ENCODE results near the gene MRPS6. TPM values are rescaled to one million over a fixed set of nuclear protein-coding genes. Genes with fewer than 3 reads are reported as not detected.

The MRPS6 gene
- total and polyA plus RNA-seq, 2 of the 4 experiments (the other 2 are of a cell fraction), result 7.5 to 35.1 TPM

GRCh38 chr21:34097442-34097841 is 24.1 kb downstream of the MRPS6 start:
- no peak overlapping the region for H3K9ac ChIP-seq (ENCODE audit: low read depth, low read length)
- no peak overlapping the region for H3K4me3 ChIP-seq (ENCODE audit: insufficient read depth, low read depth, low read length)
- H4K8ac ChIP-seq (ENCODE audit: low read depth in 2 of 2, low read length in 2 of 2), result no peak overlapping the region
- no peak overlapping the region for H3K56ac ChIP-seq (ENCODE audit: extremely low read depth, insufficient read depth, low read length)
- no peak overlapping the region for H2BK20ac ChIP-seq (ENCODE audit: low read depth, low read length)
- no CpG with 5 or more reads among the region's 2 CpGs for WGBS, 2 experiments (ENCODE audit: extremely low coverage in 2 of 2, insufficient read length in 1 of 2)
- no peaks in the 10 kb centered on the region for H3K9me3 ChIP-seq (ENCODE audit: control insufficient read depth, insufficient read depth, low read length)
- H3K79me1 ChIP-seq (ENCODE audit: low read depth in 1 of 2, low read length in 2 of 2), result peaks cover 42 to 60% of the 10 kb centered on the region in 2 experiments
- no peak overlapping the region for H3K18ac ChIP-seq (ENCODE audit: low read depth, low read length)
- H2BK120ac ChIP-seq (ENCODE audit: low read depth, low read length), result no peak overlapping the region
- ChIA-PET POLR2A (ENCODE audit: unreplicated experiment) (no interaction called here), CTCF (no interaction called here)
- H3K4me2 ChIP-seq (ENCODE audit: low read depth, low read length), result no peak overlapping the region
- H2AK5ac ChIP-seq (ENCODE audit: low read depth, low read length), result no peak overlapping the region
- H3K27me3 ChIP-seq (ENCODE audit: control insufficient read depth, insufficient read depth, low read length), result no peaks in the 10 kb centered on the region
- peaks cover 14% of the 10 kb centered on the region for H3K4me1 ChIP-seq (ENCODE audit: control insufficient read depth, insufficient read depth, low read length)
- dilution Hi-C loops (cut with HindIII; ENCODE audit: low sequenced_read_pairs, unreplicated experiment) (no loop called here), in situ Hi-C loops (cut with MboI; ENCODE audit: low sequenced_read_pairs) (no loop called here), intact Hi-C loops (cut with micrococcal nuclease) (loop anchor here (2.0 kb wide), 1 partner anchor 19 kb away; no protein-coding TSS in a partner anchor)
- no peak overlapping the region for H3K14ac ChIP-seq (replicated peaks; ENCODE audit: low read depth, low read length)
- H4K20me1 ChIP-seq (ENCODE audit: insufficient read depth, low read length), result peaks cover 5% of the 10 kb centered on the region; the same call in 1 of the 2 replicates
- no TSS peak for BruUV-seq (replicated peaks)
- H3K4ac ChIP-seq (ENCODE audit: low read depth, low read length), result no peak overlapping the region
- peaks cover 15% of the 10 kb centered on the region; the same call in 1 of the 2 replicates for H3K9me1 ChIP-seq (ENCODE audit: insufficient read depth, low read length)
- TF ChIP-seq NFE2L2 (IDR thresholded peaks at IDR 0.05; ENCODE audit: low read depth, low read length) (no peak), MXI1 (IDR thresholded peaks at IDR 0.05; ENCODE audit: borderline replicate concordance, low read depth, low read length) (no peak), BHLHE40 (IDR thresholded peaks at IDR 0.05; ENCODE audit: low read depth, low read length) (no peak), FOS (IDR thresholded peaks at IDR 0.05; ENCODE audit: low read depth, low read length) (no peak), USF2 (IDR thresholded peaks at IDR 0.05; ENCODE audit: low read depth, low read length) (no peak), ELK1 (IDR thresholded peaks at IDR 0.05; ENCODE audit: borderline replicate concordance, low read depth, low read length) (no peak), CTCF (conservative IDR thresholded peaks at IDR 0.05; ENCODE audit: low read depth, low read length) (no peak), RFX5 (IDR thresholded peaks at IDR 0.05; ENCODE audit: low read depth, low read length) (no peak), CEBPB (IDR thresholded peaks at IDR 0.05; ENCODE audit: low read depth, low read length) (no peak)
- no peak overlapping the region for H2AFZ ChIP-seq (replicated peaks; ENCODE audit: low read length, poor library complexity)
- no peak overlapping the region for H2BK5ac ChIP-seq (ENCODE audit: low read depth, low read length, poor library complexity, severe bottlenecking)
- no peak overlapping the region for H3K23ac ChIP-seq (ENCODE audit: low read depth, low read length)
- H2AK9ac ChIP-seq (replicated peaks; ENCODE audit: low read depth, low read length, poor library complexity), result no peak overlapping the region
- H2BK15ac ChIP-seq (ENCODE audit: low read depth, low read length), result no peak overlapping the region
- no peak overlapping the region for H4K5ac ChIP-seq (ENCODE audit: low read depth, low read length)
- ATAC-seq (ENCODE audit: low read depth) (no peak), DNase-seq (no peak)
- H3K27ac ChIP-seq (ENCODE audit: insufficient read depth, low read length), result no peak overlapping the region
- no peak overlapping the region for H4K91ac ChIP-seq (ENCODE audit: insufficient read depth, low read depth, low read length)
- H3K36me3 ChIP-seq (ENCODE audit: control insufficient read depth, insufficient read depth, low read length), result peaks cover 9% of the 10 kb centered on the region
